GM12864 (cell line): ENCODE results near the gene MAG.

Experiments
- DNase-seq: peaks from one replicate; pipeline ENCODE4 v3.0.0-alpha.2; 2011; ENCODE audit warnings: low read depth
- H3K4me3 ChIP-seq: 2 replicates; pipeline ENCODE4 v1.5.1; 2011; ENCODE audit warnings: mild to moderate bottlenecking, low read depth, low read length, control low read depth
- CTCF ChIP-seq: IDR thresholded peaks from 2 replicates; pipeline ENCODE4 v1.5.1; 2011; ENCODE audit warnings: low read depth, mild to moderate bottlenecking, moderate library complexity, low read length, control low read depth, inconsistent platforms; ENCODE audit errors: missing control alignments

The MAG gene

GRCh38 chr19:35271546-35271945 lies 20.4 kb upstream of the MAG start:
- H3K4me3 ChIP-seq, result no peak overlapping the region
- DNase-seq, result no peak
- TF ChIP-seq CTCF, result no peak

DNA sequence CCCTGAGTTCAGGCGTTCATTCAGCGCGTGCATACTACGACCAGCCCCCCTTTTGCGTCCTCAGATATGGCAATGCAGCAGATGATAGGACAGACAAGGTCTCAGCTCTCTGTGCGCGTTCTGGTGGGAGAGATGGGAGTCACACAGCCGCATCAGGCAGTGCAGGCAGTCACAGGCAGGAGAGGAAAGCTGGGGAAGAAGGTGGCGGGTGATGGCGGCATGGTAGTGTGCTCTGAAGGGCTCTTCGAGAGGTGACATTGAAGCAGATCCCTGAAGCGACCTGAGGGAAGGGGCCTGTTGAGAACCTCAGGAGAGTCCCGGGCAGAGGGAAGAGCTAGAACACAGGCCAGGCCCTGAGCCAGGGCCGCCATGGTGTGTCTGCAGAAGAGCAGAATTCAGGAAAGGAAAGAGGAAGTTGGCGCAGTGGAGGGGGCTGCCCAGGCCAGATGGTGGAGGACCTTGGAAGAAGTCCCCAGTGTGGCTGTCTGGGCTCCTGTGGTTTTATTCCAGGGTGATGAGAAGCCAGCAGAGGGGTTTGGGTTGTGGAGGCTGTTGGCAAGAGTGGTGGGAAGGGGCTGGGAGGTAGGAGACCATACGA lies 19.7 kb upstream of the MAG start:
- no peak for DNase-seq
- no peak for TF ChIP-seq CTCF
- H3K4me3 ChIP-seq, result no peak overlapping the region

DNA sequence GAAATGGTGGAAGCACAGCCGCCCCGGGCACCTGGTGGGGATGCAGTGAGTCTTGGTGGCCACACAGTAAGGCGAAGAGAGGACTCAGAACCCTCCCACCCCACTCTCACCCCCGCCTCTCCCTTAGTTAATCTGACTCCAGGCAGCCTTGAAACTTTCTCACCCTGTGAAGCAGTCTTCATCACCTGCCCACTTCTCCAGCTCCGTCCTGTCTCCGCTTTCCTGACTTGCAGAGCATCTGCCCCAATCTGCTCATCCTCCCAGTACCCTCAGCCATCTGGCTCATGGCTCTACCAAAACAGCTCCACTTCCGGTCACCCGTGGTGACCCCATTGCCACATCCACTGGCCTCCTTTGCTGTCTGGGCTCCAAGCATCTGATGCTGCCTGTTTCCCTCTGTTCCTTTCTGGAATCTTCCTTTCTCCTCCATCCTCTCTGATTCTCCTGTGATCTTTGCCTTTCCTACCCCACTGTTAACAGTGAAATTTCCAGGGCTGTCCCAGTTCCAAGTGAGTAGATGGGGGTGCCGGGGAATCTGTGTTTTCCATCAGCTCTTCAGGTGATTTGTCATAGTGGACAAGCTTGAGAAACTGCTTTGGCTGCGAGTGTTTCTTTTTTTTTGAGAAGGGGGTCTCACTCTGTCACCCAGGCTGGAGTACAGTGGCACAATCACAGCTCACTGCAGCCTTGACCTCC lies 18.9 kb upstream of the MAG start:
- no peak for TF ChIP-seq CTCF
- no peak for DNase-seq

DNA sequence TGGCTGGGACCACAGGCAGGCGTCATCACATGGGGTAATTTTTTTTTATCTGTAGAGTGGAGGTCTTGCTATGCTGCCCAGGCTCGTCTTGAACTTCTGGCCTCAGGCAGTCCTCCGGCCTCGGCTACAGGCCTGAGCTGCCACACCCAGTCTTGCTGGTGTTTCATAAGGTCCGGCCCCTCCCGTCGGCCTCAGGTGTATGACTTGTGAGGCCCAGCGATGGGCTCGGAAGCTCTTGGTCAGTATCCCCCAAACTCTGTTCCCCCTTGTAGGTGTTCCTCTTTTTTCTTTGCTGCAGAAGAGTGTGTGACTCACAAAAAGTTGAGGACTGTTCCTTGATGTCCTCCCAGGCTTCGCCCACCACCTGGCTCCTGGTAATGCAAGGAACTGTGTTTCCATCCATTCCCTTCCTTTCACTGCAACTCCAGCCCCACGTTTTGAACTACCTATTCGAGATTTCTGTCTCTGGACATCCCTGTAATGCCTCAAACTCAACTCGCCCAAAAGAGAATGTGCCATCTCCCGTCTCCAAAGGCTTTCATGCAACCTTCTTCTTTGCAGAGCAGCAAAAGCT lies 18.2 kb upstream of the MAG start:
- TF ChIP-seq CTCF, result no peak
- H3K4me3 ChIP-seq, result no peak overlapping the region
- no peak for DNase-seq

More for the DNA sequence above, 18.9 kb upstream of the MAG start:
- no peak overlapping the region for H3K4me3 ChIP-seq

DNA sequence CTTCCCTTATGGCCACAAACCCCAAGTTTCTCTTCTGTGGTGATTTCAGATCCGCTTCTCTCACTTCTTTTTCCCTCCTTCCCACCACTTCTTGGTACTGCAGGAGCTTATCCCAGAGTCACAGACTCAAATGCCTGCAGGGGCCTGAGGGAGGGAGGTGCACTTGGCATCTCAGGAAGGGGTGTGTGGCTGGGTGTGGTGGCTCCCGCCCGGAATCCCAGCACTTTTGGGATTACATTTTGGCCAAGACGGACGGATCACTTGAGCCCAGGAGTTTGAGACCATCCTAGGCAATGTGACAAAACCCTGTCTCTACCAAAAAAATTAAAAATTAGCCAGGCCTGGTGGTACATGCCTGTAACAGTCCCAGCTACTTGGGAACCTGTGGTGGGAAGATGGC lies 17.6 kb upstream of the MAG start:
- H3K4me3 ChIP-seq, result no peak overlapping the region
- no peak for TF ChIP-seq CTCF
- no peak for DNase-seq

GRCh38 chr19:35276706-35277281 lies 15.2 kb upstream of the MAG start:
- no peak for TF ChIP-seq CTCF
- DNase-seq, result no peak
- H3K4me3 ChIP-seq, result no peak overlapping the region
